DMS 273 treated with DMSO at 0.1 percent for 48 hours (cell line): ENCODE results near the gene PYGB.

Source experiments
- DNase-seq: peaks from one replicate; lab custom pipeline; 2025; lab: John Stamatoyannopoulos, UW

The PYGB gene

DNA sequence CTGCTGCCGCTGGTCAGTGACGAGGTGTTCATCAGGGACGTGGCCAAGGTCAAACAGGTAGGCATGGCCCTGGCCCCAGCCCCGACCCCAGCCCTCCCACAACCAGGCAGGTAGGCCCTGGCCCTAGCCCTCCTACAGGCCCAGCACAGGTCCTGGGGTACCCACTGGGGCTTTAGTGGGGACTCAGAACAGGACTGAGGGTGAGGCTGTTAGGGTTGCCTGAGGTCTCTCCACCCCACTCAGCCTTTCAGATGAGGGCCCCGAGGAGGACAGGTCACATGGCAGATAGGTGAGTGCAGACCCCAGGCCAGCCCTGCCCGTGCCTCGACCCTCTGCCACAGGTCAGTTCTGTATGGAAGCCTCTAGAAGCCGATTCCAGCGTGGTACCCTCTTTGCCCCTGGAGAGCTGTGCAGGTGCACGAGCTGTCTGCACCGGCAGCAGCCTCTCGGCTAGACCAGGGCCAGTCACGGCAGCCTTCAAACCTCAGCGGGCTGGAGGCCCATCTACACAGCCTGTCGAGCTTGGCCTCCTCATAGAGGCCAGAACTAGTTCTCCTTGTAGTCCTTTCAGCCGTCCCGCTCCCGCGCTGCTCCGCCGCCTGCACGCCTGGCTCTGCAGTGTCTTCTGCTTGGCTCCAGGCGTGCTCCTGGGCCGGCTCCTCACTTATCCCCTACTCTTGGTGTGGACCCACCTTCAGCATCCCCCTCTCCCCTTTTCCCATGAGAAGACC lies 35.5 kb downstream of the PYGB start:
- no peak for DNase-seq

DNA sequence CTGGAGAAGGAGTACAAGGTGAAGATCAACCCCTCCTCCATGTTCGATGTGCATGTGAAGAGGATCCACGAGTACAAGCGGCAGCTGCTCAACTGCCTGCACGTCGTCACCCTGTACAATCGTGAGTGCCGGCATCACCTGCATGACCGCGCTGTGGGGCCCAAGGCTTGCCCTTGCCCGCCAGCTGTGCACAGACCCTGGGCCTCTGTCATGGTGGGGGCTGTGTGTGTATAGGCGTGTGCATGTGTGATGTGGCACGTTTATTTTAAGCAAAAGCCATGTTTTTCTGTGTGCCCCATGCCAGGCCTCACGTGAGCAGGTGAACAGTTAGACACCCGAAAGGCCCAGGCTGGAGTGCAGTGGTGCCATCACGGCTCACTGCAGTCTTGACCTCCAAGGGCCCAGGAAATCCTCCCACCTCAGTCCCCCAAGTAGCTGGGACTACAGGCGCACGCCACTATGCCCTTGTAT lies 36.3 kb downstream of the PYGB start:
- no peak for DNase-seq

DNA sequence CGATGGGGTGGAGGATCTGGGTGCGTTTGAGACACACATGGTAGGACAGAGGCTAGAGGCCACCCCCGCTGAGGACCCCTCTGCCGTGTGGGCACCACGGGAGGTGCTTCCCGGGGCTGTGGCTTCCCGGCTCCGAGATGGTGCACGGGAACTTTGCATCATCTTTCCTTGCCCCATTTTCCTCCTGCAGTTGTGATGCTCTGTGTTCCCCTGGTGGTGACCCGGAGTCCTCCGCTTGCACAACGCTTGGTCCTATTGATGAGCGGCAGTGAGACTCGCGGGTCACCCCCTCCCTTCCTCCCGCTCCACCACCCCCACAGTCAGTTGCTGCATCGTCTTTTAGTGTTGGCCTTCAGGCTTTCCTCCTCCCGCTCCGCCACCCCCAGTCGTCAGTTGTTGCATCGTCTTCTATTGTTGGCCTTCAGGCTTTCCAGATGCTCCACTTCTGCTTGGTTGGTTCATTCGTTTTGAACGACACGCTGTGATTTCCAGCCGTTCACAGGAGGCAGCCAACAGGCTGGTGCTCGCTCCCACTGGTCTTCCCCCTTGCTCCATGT lies 37.3 kb downstream of the PYGB start:
- DNase-seq = no peak

DNA sequence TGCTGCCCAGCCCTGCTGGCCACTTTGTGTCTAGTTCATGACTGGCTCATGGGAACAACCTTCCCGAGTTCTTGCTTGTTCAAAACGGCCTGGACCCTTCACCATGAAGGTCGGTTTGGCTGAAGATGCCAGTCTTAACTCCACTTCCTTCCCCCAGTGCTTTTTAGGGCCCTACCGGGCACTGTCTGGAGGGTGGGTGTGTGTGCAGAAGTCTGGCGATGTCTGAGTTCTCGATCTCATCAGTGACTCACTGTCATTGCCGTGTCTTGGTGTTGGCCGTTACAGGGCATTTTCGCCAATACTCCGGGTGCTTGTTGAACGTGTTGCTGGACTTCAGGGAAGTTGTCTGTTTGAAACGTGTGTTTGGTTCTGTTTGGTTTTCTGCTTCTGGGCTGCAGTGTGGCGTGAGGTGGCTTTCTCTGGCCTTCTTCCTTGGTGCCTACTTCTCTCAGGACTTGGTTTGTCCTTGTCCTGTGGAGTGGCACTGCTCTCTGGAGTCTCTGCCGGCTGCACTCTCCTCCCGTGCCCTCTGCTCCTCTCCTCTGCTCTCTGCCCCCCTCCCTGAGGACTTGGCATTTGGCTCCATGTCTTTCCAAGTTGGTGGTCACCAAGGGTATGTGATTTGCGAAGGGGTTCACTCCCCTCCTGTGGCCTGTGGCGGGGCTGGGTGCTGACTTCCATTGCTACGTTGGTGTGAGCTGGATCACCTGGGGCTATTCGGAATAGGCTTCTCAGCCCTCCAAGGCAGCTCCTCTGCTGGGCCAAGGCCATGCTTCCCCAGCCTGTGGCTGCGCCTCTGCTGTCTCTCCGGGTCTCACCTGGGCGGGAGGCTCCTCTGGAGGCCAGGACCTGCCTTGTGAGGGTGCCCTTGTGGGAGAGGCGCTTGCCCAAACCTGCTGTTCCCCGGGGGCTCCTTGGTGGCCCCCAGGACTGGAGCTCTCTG lies 38.2 kb downstream of the PYGB start:
- no peak for DNase-seq

DNA sequence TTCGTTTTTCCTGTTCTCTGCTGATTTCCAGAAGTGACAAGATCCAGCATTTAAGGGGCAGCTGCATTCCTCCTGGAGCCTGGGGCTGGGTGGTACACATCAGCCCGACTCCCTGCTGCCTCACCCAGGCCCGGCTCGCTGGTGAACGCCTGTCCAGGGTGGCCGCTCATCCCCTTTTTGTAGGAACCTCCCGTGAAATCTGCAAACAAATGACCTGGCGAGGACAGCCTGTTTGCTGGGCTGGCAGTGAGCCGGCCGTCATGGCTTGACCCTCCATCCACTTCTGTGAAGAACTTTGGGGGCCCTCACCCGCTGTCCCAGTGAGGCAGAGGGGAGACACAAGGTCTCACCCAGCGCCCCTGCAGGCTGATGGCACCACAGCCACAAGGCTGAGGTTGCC lies 39.0 kb downstream of the PYGB start:
- no peak for DNase-seq

DNA sequence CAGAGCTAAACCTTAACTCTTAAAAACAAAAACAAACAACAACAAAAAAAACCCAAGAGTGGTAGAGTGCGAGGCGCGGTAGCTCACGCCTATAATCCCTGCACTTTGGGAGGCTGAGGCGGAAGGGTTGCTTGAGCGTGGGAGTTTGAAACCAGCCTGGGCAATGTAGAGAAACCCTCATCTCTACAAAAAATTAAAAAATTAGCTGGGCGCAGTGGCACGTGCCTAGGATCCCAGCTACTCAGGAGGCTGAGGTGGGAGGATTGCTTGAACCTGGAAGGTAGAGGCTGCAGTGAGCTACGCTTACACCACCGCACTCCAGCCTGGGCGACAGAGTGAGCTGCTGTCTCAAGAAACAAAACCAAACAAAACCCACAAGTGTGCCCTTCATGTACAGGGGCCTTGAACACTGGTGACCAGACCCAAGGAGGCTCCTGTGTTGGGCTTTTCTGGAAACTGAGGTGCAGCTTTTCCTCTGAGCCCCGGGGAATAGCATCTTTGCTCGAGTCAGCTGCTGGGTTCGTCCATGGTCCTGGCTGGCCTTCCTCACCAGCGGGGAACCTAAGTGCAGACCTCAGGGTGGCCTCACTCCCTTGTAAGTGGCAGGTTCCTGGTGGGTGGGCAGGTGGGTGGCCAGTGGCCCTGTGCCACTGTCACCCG lies 39.9 kb downstream of the PYGB start:
- DNase-seq = no peak

DNA sequence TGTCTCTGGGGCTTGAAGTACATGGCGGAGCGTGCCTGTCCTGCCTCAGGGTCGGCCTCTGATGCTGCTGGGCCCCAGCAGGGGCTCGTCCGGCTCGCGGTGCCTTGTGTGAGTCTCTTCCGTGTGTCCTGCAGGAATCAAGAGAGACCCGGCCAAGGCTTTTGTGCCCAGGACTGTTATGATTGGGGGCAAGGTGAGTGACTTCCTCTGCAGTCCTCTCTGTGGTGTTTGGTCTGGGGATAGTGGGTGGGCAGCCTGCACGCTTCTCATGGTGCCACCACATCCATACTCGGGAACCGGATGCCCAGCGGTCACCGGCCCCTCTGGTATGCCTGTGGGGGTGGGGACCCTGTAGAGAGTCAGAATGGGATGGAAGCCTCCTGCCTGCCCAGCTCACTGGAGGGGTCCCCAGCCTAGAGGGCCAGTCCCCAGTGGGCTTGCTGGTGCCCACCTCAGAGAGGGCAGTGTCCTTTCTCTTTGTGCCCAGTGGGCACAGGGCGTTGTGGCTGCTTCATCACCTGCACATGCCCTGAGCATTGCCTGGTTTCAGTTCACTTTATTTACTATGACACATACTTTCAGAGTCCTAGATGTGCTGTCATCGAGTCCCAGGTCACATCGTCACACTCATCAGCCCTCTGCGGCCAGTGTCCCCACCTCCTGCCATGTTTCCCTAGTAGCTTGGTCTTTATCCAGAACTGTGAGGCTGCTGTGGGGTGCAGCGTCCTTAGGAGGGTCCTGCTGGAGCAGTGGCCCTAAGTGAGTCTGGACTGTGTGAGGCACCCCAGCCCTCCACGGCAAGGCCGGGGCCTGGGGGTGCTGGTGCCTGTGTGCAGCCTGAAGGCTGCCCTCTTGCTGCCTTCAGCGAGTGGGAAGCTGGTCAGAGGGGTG lies 40.7 kb downstream of the PYGB start:
- no peak for DNase-seq

DNA sequence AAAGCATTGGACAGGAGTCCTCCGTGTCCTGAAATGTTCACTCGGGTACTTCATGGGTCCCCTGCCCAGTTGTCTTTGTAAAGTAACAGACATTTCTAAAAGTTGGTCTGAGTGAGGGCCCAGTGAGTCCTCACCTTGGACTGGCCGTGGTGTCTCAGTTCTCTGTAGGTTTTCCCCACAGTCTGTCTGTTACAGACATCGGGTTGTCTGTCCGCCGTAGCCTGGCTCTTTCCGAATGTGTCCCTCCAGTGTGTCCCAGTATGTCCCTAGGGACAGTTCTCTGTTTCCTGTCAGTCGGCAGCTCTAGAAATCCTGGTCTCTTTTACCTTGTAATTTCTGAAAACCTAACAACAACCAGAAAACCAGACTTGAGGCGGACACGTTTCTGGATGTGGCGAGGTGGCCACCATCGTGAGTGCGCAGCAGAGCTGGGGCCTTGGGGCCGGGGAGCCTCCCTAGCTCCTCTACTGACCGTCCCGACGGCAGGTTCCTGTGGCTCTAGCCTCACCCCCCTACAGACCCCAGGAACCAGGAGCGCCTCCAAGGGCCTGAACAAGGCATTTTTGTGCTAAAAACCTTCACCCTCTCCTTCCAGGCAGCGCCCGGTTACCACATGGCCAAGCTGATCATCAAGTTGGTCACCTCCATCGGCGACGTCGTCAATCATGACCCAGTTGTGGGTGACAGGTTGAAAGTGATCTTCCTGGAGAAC lies 42.2 kb downstream of the PYGB start:
- no peak for DNase-seq

DNA sequence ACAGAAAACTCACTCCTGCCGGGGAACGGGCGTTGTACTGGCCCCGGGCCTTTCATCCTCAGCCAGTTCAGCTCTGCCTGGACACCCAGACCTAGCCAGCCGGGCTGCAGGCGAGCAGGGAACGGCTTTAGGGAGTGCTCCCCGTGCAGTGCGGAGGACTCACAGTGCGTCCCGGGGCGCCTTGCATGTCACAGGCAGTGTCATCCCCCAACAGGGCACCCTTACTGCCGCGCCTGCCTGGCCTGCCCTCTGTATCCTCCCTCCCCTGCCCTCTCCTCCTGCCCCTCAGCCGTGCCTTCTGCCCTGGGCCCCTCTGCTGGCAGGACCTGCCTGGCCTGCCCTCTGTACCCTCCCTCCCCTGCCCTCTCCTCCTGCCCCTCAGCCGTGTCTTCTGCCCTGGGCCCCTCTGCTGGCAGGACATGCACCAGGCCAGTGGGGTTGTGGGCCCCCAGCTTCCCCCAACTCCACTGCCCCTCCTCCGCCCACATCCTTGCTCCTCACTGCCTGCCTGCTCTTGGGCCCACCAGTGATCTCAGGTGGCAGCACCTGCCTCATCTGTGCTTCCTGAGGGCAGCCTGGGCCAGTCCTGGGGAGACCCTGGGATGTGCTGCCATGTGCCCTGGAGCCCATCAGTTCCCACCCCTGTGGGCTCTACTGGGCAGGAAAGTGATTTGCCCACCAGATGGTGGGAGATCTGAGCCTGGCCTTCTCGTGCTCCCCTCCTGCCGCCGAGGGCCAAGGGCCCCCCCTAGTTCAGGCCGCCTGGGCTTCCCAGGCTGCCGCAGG lies 43.0 kb downstream of the PYGB start:
- DNase-seq = no peak

DNA sequence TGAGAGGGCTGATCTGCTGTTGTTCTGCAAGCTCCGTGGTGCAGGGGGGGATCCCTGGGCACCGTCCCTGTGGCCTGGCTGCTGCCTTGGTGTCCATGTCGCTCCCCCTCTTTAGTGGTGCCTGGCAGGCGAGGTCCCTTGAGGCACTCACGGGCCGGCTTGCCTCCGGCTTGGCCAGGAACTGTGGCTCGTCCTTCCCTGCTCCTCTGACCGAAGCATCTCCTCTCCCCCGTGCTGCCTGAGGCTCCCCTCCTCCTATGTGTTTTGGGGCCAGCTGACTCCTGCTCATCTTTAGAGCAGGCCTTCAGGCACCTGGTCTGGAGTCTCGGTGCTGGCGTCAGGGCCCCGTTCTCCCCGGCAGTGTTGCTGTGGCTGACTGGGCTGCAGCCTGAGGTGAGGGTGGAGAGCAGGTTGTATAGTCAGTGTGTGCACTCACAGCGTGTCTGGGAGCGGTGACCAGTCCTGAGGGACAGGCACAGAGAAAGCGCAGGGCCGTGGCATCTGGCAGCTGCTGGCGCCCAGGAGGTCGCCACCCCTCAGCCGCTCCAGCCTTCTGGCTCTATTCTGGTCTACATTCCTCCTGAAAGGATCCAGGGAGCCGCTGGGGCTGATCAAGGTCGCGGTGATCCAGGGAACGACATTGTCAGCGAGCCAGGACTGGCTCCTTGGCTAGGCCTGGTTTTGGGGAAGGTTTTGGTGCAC lies 43.7 kb downstream of the PYGB start:
- DNase-seq = no peak

DNA sequence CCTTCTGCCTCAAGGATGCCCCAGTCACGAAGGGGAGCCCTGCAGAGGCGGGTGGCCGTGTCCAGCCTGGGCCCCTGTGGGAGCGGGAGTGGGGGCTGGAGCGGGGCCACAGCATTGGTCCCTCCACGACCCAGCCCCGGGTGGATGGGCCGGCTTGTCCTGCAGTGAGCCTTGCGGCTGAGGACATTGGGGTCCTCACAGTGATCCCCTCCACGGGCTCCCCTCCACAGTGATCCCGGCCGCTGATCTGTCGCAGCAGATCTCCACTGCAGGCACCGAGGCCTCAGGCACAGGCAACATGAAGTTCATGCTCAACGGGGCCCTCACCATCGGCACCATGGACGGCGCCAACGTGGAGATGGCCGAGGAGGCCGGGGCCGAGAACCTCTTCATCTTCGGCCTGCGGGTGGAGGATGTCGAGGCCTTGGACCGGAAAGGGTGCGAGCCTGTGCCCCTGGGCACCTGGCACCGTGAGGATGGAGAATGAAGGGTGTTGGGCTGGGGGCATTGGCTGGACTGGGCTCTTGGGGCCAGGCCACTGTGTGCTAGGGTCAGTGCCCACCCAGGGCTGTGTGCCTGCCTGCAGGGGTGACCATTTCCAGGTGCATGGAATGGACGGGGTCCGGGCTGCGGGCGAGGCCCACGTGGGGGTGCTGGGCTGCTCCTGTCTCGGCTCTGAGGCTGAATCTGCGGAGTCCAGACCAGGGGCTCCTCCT lies 44.4 kb downstream of the PYGB start:
- DNase-seq = no peak

DNA sequence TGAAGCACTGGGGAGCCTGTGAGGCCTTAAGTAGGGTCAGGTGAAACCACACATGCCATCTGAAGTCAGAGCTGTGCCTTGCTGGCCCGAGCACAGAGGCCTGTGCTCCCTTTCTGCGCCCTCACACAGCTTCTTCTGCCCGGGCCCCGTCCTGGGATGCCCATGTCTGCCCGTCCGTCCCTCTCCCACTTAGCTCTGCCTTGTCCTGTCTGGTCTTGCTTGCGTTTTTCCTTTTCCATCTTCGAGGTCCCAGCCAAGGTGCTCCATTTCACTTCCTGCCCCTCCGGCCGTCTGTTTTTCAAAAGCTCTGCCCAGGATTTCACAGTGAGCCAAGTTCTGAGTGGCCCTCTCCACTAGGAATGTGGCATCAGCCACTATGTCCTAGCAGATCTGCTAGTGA lies 45.6 kb downstream of the PYGB start:
- DNase-seq = no peak

DNA sequence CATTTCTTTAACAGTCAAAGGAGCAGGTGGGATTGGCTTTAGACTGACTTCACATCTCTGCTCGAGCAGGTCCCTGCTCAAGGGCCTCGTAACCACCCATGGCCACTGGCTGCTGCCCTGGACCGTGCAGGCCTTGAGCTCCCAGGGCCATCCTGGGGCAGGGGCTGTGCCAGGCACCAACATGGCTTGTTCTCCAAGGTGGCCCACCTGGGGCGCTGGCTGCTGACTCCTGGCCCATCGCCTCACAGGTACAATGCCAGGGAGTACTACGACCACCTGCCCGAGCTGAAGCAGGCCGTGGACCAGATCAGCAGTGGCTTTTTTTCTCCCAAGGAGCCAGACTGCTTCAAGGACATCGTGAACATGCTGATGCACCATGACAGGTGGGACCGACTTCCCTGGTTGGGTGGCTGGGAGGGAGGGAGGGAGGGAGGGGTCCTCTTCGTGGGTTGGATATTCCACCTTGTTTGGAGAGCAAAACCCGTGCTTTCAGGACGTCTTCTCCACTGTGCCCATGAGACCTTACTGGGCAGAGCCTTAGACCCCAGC lies 46.1 kb downstream of the PYGB start:
- no peak for DNase-seq

DNA sequence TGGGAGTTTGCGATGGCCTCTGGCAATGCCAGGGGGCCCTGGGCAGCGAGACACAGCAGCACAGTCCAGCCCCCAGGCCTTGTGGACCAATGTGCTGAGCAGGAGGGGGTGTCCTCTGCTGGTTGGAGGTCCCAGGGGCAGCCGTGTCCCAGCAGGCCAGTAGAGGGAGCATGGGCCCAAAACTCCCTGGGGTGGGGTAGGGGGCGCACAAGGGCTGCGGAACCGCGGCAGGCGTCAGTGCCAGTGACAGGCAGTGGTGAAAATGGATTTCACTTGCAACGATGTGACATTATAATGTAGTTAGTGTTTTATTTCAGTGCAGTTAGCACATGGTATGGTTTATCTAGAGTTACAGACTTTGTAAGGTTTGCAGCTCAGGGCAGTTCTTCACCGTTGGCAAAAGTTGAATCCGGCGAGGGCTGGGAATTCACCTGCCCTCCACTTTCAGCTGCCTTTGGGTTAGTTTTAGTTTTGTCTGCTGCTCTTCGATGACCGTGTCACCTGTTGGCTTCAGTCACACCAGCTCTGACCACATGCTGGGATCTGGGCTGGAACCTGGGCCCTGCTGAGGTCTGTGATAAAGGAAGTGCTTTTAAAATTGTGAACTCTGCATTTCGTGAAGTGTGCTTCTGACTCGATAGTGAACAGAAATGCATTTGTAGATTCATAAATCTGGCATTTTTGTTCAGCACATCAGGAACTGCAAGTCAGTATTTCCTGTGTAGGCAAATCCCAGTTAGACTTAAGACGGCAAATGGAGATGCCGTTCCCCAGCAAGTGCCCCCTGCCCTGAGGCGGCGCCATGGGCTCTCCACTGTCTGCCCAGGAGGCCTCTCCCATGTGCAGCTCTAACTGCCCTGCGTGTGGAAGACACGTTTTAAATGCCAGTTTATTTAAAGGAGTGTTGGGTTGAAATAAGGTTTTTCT lies 46.8 kb downstream of the PYGB start:
- peak; percentile 3 for DNase-seq

DNA sequence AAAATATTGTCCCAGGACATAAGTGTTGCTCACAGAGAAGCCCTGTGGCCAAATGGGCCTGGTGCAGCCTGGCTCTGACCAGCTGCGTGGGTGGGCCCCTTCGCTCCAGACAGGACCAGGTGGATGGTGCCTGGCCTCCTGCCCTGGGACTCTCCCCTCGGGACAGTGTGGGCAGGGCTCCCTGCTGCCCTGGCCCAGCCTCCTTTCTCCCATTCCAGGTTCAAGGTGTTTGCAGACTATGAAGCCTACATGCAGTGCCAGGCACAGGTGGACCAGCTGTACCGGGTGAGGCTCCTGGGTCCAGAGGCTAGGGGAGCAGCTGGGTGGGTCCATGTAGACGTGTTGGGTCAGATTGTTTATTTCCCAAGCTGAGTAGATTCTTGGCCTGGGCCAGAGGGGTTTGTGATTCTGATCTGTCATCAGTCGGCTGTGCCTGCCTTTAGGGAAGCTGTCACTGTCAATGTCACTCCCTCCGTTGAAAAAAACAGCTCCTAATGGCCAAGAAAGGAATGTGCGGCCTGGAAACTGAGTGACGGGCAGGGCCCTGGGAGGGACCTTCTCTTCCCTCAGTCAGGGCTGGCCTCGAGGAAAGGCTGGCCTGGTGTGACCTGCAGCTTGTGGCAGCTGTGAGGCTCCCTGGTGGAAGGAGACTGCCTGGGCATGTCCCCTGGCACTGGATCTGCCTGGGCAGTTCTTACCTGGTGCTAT lies 47.7 kb downstream of the PYGB start:
- no peak for DNase-seq
